ENCODE measurements around the gene ZNF692. TPM values are rescaled to one million over a fixed set of nuclear protein-coding genes. Genes with fewer than 3 reads are reported as not detected.

The ZNF692 gene
- total and polyA plus RNA-seq, 2 donors (not counting 3 experiments of a cell fraction or from before 2014, with no cell fraction given), result 32.6 to 36.6 TPM

GRCh38 chr1:248906753-248907661 is 48.1 kb upstream of the ZNF692 start:
- POLR2A ChIA-PET, result no interaction called here
- CTCF ChIA-PET, result no interaction called here
- dilution Hi-C loops (cut with MboI; ENCODE audit: extremely low pct_ligation_motif_present, low sequenced_read_pairs), result no loop called here

More at GRCh38 chr1:248906753-248907661, 48.1 kb upstream of the ZNF692 start:
- DNase-seq (ENCODE audit: low read depth, low spot score) (no peak), FAIRE-seq (peak; percentile 15)
- no peaks in the 10 kb centered on the region for H3K27me3 ChIP-seq (ENCODE audit: control insufficient read depth in 2 of 2, insufficient read depth in 2 of 2, low read length in 2 of 2)
- no peaks in the 10 kb centered on the region for H3K9me3 ChIP-seq (replicated peaks; ENCODE audit: control insufficient read depth, insufficient read depth, low read length)
- H3K4me3 ChIP-seq (replicated peaks in 1 of 3; ENCODE audit: insufficient read depth in 1 of 3, low read depth in 1 of 3, low read length in 3 of 3), result peak overlapping the region; percentile 52 to 74 (median 59)
- H3K9me1 ChIP-seq (replicated peaks; ENCODE audit: control insufficient read depth, extremely low read depth, insufficient read depth, low read length), result no peaks in the 10 kb centered on the region
- peak overlapping the region; percentile 89 for H3K4me2 ChIP-seq (ENCODE audit: insufficient read depth, low read length)
- H4K20me1 ChIP-seq (replicated peaks; ENCODE audit: control insufficient read depth, extremely low read depth, insufficient read depth, low read length), result no peaks in the 10 kb centered on the region
- no peaks in the 10 kb centered on the region for H3K79me2 ChIP-seq (ENCODE audit: control insufficient read depth, insufficient read depth, low read length)
- no peaks in the 10 kb centered on the region for H3K36me3 ChIP-seq (ENCODE audit: control insufficient read depth in 2 of 2, extremely low read depth in 1 of 2, insufficient read depth in 2 of 2, low read length in 2 of 2)
- peak overlapping the region; percentile 87 for H3K9ac ChIP-seq (replicated peaks; ENCODE audit: extremely low read depth, insufficient read depth, low read length)
- intact Hi-C loops (cut with micrococcal nuclease), result loop anchor here (1.0 kb wide), 6 partner anchors 17 to 81 kb away; partner anchors contain the start of genes ZNF672 and ZNF692
- TF ChIP-seq JUN (IDR thresholded peaks at IDR 0.05; ENCODE audit: borderline replicate concordance, insufficient read depth, insufficient read length, low read depth), result no peak
- no peak for TF ChIP-seq MYC (IDR thresholded peaks at IDR 0.05; ENCODE audit: low read depth, low read length)
- TF ChIP-seq MAX (IDR thresholded peaks at IDR 0.05; ENCODE audit: insufficient read depth, insufficient read length), result no peak
- TF ChIP-seq POLR2AphosphoS5 (IDR thresholded peaks at IDR 0.05; ENCODE audit: insufficient read depth, low read depth, low read length), result no peak
- no peak for TF ChIP-seq CTCF (IDR thresholded peaks at IDR 0.05; ENCODE audit: extremely low read depth in 1 of 2, insufficient read depth in 1 of 2, low read depth in 1 of 2, low read length in 2 of 2)
- no peak for TF ChIP-seq POLR2A (IDR thresholded peaks at IDR 0.05; ENCODE audit: low read depth, low read length)
- no peak for TF ChIP-seq FOS (IDR thresholded peaks at IDR 0.05; ENCODE audit: borderline replicate concordance, insufficient read depth, low read length)
- TF ChIP-seq GATA2 (IDR thresholded peaks at IDR 0.05; ENCODE audit: insufficient read depth, insufficient read length, low read depth, low read length), result no peak
- TF ChIP-seq EZH2 (IDR thresholded peaks at IDR 0.05; ENCODE audit: borderline replicate concordance, low read depth, low read length, severe bottlenecking), result no peak
- H3K4me1 ChIP-seq (ENCODE audit: control insufficient read depth, extremely low read depth, insufficient read depth, low read length), result peaks cover 9% of the 10 kb centered on the region
- peak overlapping the region; percentile 96 for H2AFZ ChIP-seq (ENCODE audit: low read depth, low read length)
- BruUV-seq (replicated peaks), result TSS peak; percentile 71
- H3K27ac ChIP-seq (ENCODE audit: insufficient read depth, low read depth, low read length), result peak overlapping the region; percentile 76
